HG03045 (cell line): ENCODE results near the gene TBC1D22A.
"Not testable (repeated sequence)": the region's sequence is repeated elsewhere in the genome, so short reads cannot be mapped to it uniquely, and the experiment has no call there.

Experiments used
- ATAC-seq: cut with Tn5 transposase; IDR thresholded peaks from one replicate; pipeline ENCODE4 v1.9.1; 2021; ENCODE audit warnings: mild to moderate bottlenecking, moderate library complexity; ENCODE audit not compliant: unreplicated experiment

The TBC1D22A gene

GRCh38 chr22:47170511-47171440, 408.3 kb downstream of the TBC1D22A start:
- ATAC-seq: not testable (repeated sequence)

- ATAC-seq: no peak
Measured at GRCh38 chr22:47171441-47172221, 409.2 kb downstream of the TBC1D22A start.

- ATAC-seq: no peak
Measured at GRCh38 chr22:47172771-47173534, 410.5 kb downstream of the TBC1D22A start.

- ATAC-seq: no peak
Measured at GRCh38 chr22:47173535-47174021, 411.1 kb downstream of the TBC1D22A start.

- no peak for ATAC-seq
Measured at GRCh38 chr22:47174096-47174495, 411.6 kb downstream of the TBC1D22A start.

- no peak for ATAC-seq
Measured at GRCh38 chr22:47174671-47175112, 412.2 kb downstream of the TBC1D22A start.

- ATAC-seq: no peak
Measured at GRCh38 chr22:47175151-47176025, 412.9 kb downstream of the TBC1D22A start.

- ATAC-seq: no peak
Measured at GRCh38 chr22:47176026-47176389, 413.6 kb downstream of the TBC1D22A start.

GRCh38 chr22:47176573-47177333, 414.3 kb downstream of the TBC1D22A start:
- ATAC-seq: no peak

GRCh38 chr22:47177334-47177815, 414.9 kb downstream of the TBC1D22A start:
- ATAC-seq: no peak

- ATAC-seq: no peak
Measured at GRCh38 chr22:47178339-47178738, 415.9 kb downstream of the TBC1D22A start.

GRCh38 chr22:47180796-47181195, 418.3 kb downstream of the TBC1D22A start:
- no peak for ATAC-seq

GRCh38 chr22:47187176-47187957, 424.9 kb downstream of the TBC1D22A start:
- ATAC-seq: no peak

- ATAC-seq: no peak
Measured at GRCh38 chr22:47188261-47189055, 426.0 kb downstream of the TBC1D22A start.

GRCh38 chr22:47189056-47189916, 426.8 kb downstream of the TBC1D22A start:
- ATAC-seq: no peak

- no peak for ATAC-seq
Measured at GRCh38 chr22:47190276-47190956, 428.0 kb downstream of the TBC1D22A start.
